Thoracic aorta (tissue), 2 donors: ENCODE data around the gene PPP2R5D. TPM values are rescaled to one million over a fixed set of nuclear protein-coding genes. Genes with fewer than 3 reads are reported as not detected.

Experiments
- ATAC-seq: fragments of 150-250 bp; one replicate; pipeline ENCODE4 v1.8.0; 2017; ENCODE audit warnings: low read depth; ENCODE audit not compliant: insufficient number of reproducible peaks, low FRiP score
- DNase-seq: peaks from one replicate; pipeline ENCODE4 v3.0.0-alpha.2; 2020; ENCODE audit warnings: low spot score
- H3K27ac ChIP-seq, 2 donors: fragments of 200-600 bp; sonication (generic); 1 replicate in 1 of 2; 2 replicates in 1 of 2; pipeline ENCODE4 v1.5.1; 2016; ENCODE audit warnings: mild to moderate bottlenecking in 2 of 2, moderate library complexity in 2 of 2
- H3K27me3 ChIP-seq: fragments of 200-600 bp; sonication (generic); replicated peaks from 2 replicates; pipeline ENCODE4 v1.6.0; 2016; ENCODE audit warnings: mild to moderate bottlenecking; ENCODE audit not compliant: insufficient read depth
- H3K36me3 ChIP-seq: fragments of 200-600 bp; sonication (generic); one replicate; pipeline ENCODE4 v1.5.1; 2016
- H3K4me1 ChIP-seq, 2 donors: fragments of 200-600 bp; sonication (generic); 1 replicate in 1 of 2; 2 replicates in 1 of 2; pipeline versions ENCODE4 v1.5.1 to v1.6.0; 2016; ENCODE audit warnings: low read depth in 2 of 2, mild to moderate bottlenecking in 1 of 2; ENCODE audit not compliant: control insufficient read depth in 1 of 2
- H3K4me3 ChIP-seq: fragments of 200-600 bp; sonication (generic); 2 replicates; pipeline ENCODE4 v1.5.1; 2016; ENCODE audit warnings: mild to moderate bottlenecking
- H3K9me3 ChIP-seq: fragments of 200-600 bp; sonication (generic); 2 replicates; pipeline ENCODE4 v1.5.1; 2016
- total RNA-seq, 2 donors: library from RNA; depleted of rRNA; stranded (reverse); fragments of >200 nt; gene quantifications; one replicate each; pipeline versions ENCODE4 v1.1.0 to v1.2.3, GENCODE V29; 2016
- TF ChIP-seq, protein P1 (sequence below): fragments of 200-600 bp; sonication (generic); IDR thresholded peaks from one replicate; pipeline ENCODE4 v1.5.1; 2019; ENCODE audit warnings: antibody characterized with exemption

Gene PPP2R5D
- total RNA-seq, 2 donors from 2014 or later, result 20.1 to 37.1 TPM

DNA sequence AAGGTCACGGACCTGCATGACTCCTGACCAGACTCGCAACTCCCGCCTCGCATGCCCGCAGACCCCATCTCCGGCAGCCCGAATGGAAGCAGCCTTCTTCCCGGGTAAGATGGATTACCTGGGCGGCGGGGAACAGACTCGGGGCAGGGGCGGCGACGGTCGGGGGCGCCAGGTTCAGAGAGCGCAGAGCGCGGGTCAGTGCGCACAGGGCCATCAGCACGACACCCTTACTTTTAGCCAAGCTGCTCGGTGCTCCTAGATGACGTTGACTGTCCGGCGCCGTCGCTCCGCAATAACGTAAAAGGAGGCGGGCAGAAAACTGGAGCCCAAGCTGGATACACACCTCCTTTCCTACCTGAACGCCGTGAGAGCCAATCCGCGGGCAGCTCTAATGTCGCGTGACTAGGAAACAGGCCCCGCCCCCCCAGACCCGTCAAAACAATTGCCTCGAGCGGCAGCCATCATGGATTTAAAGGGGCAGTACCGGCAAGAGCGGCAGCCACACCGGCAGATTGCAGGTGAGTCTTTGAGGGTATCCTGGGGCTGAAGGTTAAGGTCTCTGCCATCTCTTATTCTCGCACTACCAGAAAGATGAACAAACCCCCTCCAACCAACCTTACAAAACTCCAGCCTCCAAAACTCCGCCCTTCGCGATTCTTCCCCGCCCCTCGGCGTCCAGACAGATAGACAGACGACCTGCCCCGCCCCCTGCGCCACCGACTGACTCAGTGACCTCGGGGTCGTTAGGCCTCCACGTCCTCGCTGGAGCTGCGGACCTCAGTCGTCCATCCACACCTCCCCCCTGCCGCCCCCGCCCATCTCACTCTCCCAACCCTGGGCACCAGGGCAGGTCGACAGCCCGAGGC is 75.0 kb downstream of the PPP2R5D start, which contains the start of the genes KLC4 and MRPL2:
TSS of gene KLC4 (plus strand) at position 464 of the 866 bp plus-strand sequence. CDS start 1,705 bp downstream, outside the sequence.
TSS of gene MRPL2 (minus strand) at position 267 of the 866 bp plus-strand sequence. CDS start at position 214, 53 bp downstream.
- peak; percentile 96 for ATAC-seq
- peak within 1 kb of the TSS; percentile 73 to 91 for H3K27ac ChIP-seq
- H3K4me1 ChIP-seq, result peaks cover 9 to 28% of the 10 kb centered on the region in 2 donors
- DNase-seq, result peak; percentile 95
- no peaks in the 10 kb centered on the region for H3K27me3 ChIP-seq
- H3K9me3 ChIP-seq, result no peaks in the 10 kb centered on the region
- peaks cover 5% of the 10 kb centered on the region for H3K36me3 ChIP-seq
- H3K4me3 ChIP-seq, result peak within 1 kb of the TSS; percentile 80
- TF ChIP-seq, protein P1, sequence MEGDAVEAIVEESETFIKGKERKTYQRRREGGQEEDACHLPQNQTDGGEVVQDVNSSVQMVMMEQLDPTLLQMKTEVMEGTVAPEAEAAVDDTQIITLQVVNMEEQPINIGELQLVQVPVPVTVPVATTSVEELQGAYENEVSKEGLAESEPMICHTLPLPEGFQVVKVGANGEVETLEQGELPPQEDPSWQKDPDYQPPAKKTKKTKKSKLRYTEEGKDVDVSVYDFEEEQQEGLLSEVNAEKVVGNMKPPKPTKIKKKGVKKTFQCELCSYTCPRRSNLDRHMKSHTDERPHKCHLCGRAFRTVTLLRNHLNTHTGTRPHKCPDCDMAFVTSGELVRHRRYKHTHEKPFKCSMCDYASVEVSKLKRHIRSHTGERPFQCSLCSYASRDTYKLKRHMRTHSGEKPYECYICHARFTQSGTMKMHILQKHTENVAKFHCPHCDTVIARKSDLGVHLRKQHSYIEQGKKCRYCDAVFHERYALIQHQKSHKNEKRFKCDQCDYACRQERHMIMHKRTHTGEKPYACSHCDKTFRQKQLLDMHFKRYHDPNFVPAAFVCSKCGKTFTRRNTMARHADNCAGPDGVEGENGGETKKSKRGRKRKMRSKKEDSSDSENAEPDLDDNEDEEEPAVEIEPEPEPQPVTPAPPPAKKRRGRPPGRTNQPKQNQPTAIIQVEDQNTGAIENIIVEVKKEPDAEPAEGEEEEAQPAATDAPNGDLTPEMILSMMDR, result no peak

DNA sequence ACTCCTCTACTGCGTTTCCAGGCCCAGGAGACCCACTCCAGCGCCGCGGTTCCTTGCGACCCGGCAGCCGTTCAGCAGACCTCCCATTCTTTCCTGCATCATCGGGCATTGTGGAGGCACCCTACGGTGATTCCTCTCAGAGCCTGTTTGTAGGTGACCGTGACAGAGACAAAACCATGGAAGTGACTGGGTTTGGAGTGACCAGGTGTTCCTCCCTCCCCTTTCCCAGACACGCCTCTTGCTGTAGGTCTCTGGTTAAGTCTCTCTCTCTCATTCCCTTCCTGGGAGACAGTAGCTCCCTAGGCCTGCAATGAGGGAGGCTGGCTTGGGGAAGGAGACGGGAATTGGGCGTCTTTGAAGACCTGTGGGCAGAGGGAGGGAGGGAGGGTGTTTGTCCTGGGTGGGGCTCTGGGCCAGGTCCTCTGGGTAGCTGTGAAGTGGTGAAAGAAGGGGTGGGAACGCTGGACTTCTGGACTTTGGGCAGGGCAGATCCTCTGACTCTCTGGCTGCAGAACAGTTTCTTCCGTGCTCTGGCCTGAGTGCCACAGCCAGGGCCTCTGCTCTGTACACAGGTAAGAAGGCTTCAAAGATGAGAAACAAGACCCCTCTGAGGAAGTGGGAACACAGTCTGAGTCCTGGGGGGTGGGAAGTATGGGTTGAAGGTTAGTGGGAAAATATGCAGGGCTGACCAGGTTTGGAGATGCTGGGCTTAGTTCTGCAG is 75.8 kb downstream of the PPP2R5D start:
- Histone ChIP-seq H3K9me3 (no peaks in the 10 kb centered on the region), H3K36me3 (peaks cover 6% of the 10 kb centered on the region), H3K4me1 (peaks cover 9 to 25% of the 10 kb centered on the region in 2 donors), H3K27me3 (no peaks in the 10 kb centered on the region), H3K27ac (peak overlapping the region; percentile 59 to 73), H3K4me3 (peak overlapping the region; percentile 80)
- no peak for DNase-seq
- TF ChIP-seq, protein P1, result no peak
- no peak for ATAC-seq

DNA sequence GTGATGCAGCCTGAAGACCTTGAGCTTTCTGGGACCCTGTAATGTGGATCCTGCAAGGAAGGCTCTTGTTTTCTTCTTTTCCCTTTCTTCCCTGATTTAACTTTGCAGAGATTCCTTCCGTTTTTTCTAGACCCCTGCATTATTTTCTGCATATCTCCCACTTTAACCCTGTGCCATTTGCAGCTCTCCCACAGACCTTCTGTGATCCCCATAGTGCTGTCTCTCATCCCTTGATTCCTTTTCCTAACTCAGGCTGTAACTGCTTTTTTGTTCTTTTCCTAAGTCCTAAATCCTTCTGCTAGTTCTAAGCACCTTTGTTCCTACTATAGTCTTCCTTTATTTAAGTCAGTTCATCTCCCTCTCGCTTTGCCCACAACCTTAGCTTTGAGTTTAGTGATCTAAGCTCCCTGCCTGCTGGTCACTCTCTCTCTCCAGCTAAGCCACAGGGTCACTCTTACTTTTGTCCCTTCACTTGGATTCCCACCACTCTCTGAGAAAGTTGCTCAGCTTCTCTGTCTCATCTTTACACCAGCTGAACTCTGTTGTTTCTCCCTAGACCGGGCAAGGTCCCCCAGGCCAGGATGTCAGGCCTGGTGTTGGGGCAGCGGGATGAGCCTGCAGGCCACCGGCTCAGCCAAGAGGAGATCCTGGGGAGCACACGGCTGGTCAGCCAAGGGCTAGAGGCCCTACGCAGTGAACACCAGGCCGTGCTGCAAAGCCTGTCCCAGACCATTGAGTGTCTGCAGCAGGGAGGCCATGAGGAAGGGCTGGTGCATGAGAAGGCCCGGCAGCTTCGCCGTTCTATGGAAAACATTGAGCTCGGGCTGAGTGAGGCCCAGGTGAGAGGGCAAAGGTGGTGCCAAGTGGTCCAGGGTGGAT is 76.6 kb downstream of the PPP2R5D start:
- peaks cover 9 to 25% of the 10 kb centered on the region in 2 donors for H3K4me1 ChIP-seq
- no peak for DNase-seq
- H3K27ac ChIP-seq, result no peak overlapping the region
- TF ChIP-seq, protein P1, result no peak
- no peaks in the 10 kb centered on the region for H3K27me3 ChIP-seq
- no peaks in the 10 kb centered on the region for H3K9me3 ChIP-seq
- no peak for ATAC-seq
- H3K4me3 ChIP-seq, result peak overlapping the region; percentile 80
- H3K36me3 ChIP-seq, result peaks cover 6% of the 10 kb centered on the region

DNA sequence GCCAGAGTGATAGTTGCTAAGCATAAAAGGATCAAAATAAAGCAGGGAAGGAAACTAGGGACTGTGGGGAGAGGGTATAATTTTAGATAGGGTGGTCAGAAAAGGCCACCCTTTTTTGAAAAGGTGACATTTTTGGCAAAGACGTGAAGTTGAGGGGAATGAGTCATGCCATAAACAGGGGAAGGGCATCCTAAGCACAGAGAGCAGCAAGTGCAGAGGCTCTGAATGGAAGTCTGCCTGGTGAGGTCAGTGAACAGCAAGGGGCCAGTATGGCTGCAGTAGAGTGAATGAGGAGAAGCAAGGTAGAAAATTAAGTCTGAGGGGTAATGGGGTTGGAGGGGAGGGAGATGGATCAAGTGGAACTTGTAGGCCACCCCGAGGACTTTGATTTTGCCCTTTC is 77.5 kb downstream of the PPP2R5D start:
- TF ChIP-seq, protein P1, result no peak
- no peak overlapping the region for H3K4me3 ChIP-seq
- H3K9me3 ChIP-seq, result no peaks in the 10 kb centered on the region
- ATAC-seq, result no peak
- DNase-seq, result no peak
- no peaks in the 10 kb centered on the region for H3K27me3 ChIP-seq
- peaks cover 10% of the 10 kb centered on the region for H3K36me3 ChIP-seq
- peaks cover 9 to 25% of the 10 kb centered on the region in 2 donors for H3K4me1 ChIP-seq
- H3K27ac ChIP-seq, result no peak overlapping the region

Other genes starting within 250 kb of the PPP2R5D start
- 10 to 100 TPM; 26.4 to 33.8 TPM for gene TBCC, start 238.5 kb upstream of the PPP2R5D start, total RNA-seq
- gene BICRAL, start 202.5 kb upstream of the PPP2R5D start, total RNA-seq, result 10 to 100 TPM; 16.5 to 18.8 TPM
- 10 to 100 TPM; 55.5 to 75.8 TPM for gene RPL7L1, start 105.0 kb upstream of the PPP2R5D start, total RNA-seq
- gene PTCRA, start 68.5 kb upstream of the PPP2R5D start, total RNA-seq, result not detected
- gene CNPY3, start 55.1 kb upstream of the PPP2R5D start, total RNA-seq, result 10 to 100 TPM; 33.7 to 40.3 TPM
- gene GNMT, start 23.8 kb upstream of the PPP2R5D start, total RNA-seq, result 1 to 10 TPM in 1 of 2 donors, not detected in 1; 3.3 TPM
- 10 to 100 TPM in 1 of 2 donors, 1 to 10 TPM in 1; 6.8 to 34.3 TPM for gene PEX6, start 5.4 kb upstream of the PPP2R5D start, total RNA-seq
- gene MEA1, start 29.4 kb downstream of the PPP2R5D start, total RNA-seq, result 10 to 100 TPM; 41.2 to 49.6 TPM
- 100 to 1,000 TPM in 1 of 2 donors, 10 to 100 TPM in 1; 87.3 to 105 TPM for gene KLHDC3, start 29.7 kb downstream of the PPP2R5D start, total RNA-seq
- gene RRP36, start 37.1 kb downstream of the PPP2R5D start, total RNA-seq, result 10 to 100 TPM; 61.6 to 76.2 TPM
- gene CUL7, start 69.3 kb downstream of the PPP2R5D start, total RNA-seq, result 10 to 100 TPM; 10.0 to 14.8 TPM
- gene MRPL2, start 74.9 kb downstream of the PPP2R5D start, total RNA-seq, result 10 to 100 TPM in 1 of 2 donors, 1 to 10 TPM in 1; 7.4 to 10.6 TPM
- gene KLC4, start 75.1 kb downstream of the PPP2R5D start, total RNA-seq, result 10 to 100 TPM; 22.9 to 33.5 TPM
- gene PTK7, start 91.7 kb downstream of the PPP2R5D start, total RNA-seq, result 1 to 10 TPM; 4.5 to 6.8 TPM
- 10 to 100 TPM; 79.5 to 99.0 TPM for gene SRF, start 186.7 kb downstream of the PPP2R5D start, total RNA-seq
- 10 to 100 TPM; 30.3 to 41.2 TPM for gene CUL9, start 197.6 kb downstream of the PPP2R5D start, total RNA-seq
- gene DNPH1, start 244.9 kb downstream of the PPP2R5D start, total RNA-seq, result 10 to 100 TPM; 16.7 to 54.7 TPM